Adipose tissue (tissue), 3 donors: ENCODE measurements around the gene DCTD. TPM values are rescaled to one million over a fixed set of nuclear protein-coding genes. Genes with fewer than 3 reads are reported as not detected.

ENCODE experiments used
- H3K27ac ChIP-seq: one replicate; pipeline ENCODE4 v1.5.1; 2013; ENCODE audit warnings: low read depth, low read length
- WGBS, 3 donors: extraction: QIAGEN DNeasy Blood & Tissue Kit; methylation state at CpG; one replicate each; pipeline ENCODE4 v1.1.7; 2013; 5-methylcytosine and 5-hydroxymethylcytosine counted together
- polyA plus RNA-seq, 3 donors: library from polyadenylated mRNA; stranded (reverse); fragments of 200-250 nt; gene quantifications; one replicate each; pipeline ENCODE4 v1.2.3, GENCODE V29; 2013
- donor health status: healthy with polysubstance abuse.
- donor health status: Bipolar disorder and iron deficiency.
- donor health status: healthy.

DCTD gene
- polyA plus RNA-seq, 3 donors = 36.3 to 74.9 (median 61.8) TPM

- WGBS, 3 donors = 94 to 96% (median 95%) methylated on average over 15 of the region's 15 CpGs
- H3K27ac ChIP-seq = no peak overlapping the region
These were observed 60.3 kb downstream of the DCTD start for GRCh38 chr4:182856862-182857261.

- no peak overlapping the region for H3K27ac ChIP-seq
- WGBS, 3 donors = 85 to 88% (median 87%) methylated on average over 13 of the region's 13 CpGs
These were observed 61.3 kb downstream of the DCTD start for GRCh38 chr4:182855877-182856276.

DNA sequence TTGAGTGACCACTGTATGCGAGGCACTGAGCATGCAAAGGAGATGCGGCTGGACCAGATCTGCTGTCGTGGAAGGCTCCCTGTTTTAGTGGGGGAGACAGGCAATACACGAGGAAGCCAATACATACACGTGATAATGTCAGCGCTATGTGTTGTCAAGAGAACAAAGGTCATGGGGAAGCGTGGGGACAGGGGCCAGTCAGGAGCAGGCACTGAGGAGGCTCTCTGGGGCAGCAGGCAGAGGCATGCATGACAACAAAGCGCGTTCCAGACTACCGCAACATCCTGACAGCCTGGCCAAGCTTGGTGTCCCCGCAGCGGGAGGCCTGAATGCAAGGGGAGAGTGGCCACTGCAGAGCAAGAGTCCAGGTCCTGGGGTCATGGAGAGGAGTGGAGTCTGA lies 61.9 kb downstream of the DCTD start:
- WGBS, 3 donors = 83 to 90% (median 85%) methylated on average over 12 of the region's 12 CpGs
- H3K27ac ChIP-seq = no peak overlapping the region

GRCh38 chr4:182854466-182854865 lies 62.7 kb downstream of the DCTD start:
- H3K27ac ChIP-seq = no peak overlapping the region
- WGBS, 3 donors = 69 to 77% (median 77%) methylated on average over 8 of the region's 8 CpGs

GRCh38 chr4:182853731-182854330 lies 63.4 kb downstream of the DCTD start:
- no peak overlapping the region for H3K27ac ChIP-seq
- 89 to 95% (median 90%) methylated on average over 15 of the region's 15 CpGs for WGBS, 3 donors

DNA sequence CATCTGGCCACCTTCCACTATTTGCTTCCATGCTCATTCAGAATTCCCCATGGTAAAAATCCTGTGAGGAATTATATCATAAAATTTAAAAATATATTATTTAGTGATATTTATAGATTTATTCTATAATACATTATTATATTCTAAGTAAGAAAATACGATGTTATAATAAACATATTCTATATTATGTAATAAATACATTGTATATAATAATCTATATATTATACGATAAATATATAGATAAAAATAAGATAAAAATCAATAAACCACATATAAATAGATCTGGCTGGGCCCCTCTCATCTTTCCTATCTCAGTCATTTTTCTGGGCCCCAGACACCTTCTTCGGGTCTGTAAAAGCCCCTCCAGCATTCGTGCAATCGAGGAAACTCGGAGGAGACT lies 68.5 kb downstream of the DCTD start:
- H3K27ac ChIP-seq = no peak overlapping the region
- WGBS, 3 donors = 91 to 96% (median 92%) methylated on average over 6 of the region's 6 CpGs

DNA sequence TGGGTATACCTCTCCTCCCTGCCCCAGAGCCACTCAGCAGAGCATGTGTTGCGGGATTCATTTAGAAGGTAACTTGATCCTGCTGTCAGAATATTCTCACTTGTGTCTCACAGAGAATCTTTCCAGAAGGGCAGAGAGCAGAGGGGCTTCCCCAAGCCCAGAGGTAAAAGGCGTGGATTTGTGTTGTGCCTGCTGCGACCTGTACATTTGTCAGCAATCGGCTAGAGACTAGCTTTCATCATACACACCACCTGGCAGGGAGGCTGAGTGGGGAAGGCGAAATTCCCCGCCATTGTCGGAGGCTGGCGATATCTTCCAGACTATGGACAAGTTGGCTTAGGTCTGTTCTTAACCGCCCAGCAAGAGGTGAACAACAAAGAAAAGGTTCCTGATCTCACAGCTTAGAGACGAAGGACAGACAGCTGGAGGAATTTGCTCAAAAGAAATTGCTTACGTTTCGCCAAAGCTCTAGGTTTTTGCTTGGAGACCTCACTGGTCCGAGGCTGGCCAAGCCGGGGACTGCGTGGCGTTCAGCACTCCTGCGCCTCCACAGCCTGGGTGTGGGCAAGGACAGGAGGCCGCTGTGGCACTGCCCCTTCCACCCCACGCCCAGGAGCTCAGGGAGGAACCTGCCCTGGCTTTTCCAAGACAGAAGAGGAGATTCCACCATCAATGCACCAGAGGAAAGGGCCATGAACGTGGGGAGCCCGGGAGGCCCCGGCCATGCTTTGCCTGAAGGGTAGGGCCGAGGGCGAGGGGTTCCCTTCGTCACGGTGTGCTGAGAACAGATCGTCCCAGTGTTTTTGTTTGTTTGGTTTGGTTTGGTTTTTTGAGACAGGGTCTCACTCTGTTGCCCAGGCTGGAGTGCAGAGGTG lies 69.4 kb downstream of the DCTD start:
- WGBS, 3 donors = 91 to 95% (median 91%) methylated on average over 27 of the region's 27 CpGs
- H3K27ac ChIP-seq = no peak overlapping the region

GRCh38 chr4:182846036-182846435 lies 71.2 kb downstream of the DCTD start:
- H3K27ac ChIP-seq = no peak overlapping the region
- 86 to 91% (median 89%) methylated on average over 8 of the region's 8 CpGs for WGBS, 3 donors

DNA sequence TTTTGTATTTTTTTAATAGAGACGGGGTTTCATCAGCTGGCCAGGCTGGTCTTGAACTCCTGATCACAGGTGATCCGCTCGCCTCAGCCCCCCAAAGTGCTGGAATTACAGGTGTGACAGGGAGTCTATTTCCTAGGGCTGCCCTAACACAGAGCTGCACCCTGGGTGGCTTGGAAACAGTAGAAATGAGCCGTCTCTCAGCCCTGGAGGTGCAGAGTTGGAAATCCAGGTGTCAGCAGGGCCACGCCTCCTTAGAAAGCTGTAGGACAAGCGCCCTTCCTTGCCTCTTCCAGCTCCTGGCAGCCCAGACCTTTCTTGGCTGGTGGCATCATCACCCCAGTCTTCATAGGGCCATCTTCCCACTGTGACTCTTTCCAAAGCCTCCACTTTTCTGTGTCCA lies 71.6 kb downstream of the DCTD start:
- 92 to 94% (median 93%) methylated on average over 6 of the region's 6 CpGs for WGBS, 3 donors
- no peak overlapping the region for H3K27ac ChIP-seq

DNA sequence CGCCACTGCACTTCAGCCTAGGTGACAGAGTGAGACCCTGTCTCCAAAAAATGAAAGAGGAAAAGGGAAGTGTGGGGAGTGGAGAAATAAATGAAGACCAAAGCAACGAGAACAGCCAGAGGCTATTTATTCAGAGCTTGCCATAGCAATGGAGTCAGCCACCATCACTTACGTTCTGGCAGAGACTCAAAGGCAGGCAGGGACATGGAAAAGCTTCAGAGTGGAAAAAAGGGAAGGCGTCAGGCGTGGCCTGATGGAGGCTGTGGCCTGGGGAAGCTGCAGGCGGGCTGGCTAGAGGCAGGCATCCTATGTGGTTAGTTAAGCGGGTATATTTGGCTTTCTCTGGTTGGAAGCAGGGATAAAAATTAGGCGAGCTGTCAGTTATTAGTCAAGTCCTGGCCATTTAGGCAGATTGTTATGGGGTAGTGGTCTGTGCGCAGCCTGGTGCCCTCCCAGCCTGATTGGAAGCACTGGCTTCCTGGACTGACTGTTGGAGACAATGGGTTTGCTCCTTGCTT lies 73.3 kb downstream of the DCTD start:
- 62 to 92% (median 74%) methylated on average over 9 of the region's 9 CpGs for WGBS, 3 donors
- H3K27ac ChIP-seq = no peak overlapping the region

- 46 to 59% (median 56%) methylated on average over 17 of the region's 17 CpGs for WGBS, 3 donors
- no peak overlapping the region for H3K27ac ChIP-seq
These were observed 74.3 kb downstream of the DCTD start for GRCh38 chr4:182842759-182843390.

GRCh38 chr4:182842104-182842600 lies 75.0 kb downstream of the DCTD start:
- H3K27ac ChIP-seq = no peak overlapping the region
- 71 to 79% (median 77%) methylated on average over 11 of the region's 11 CpGs for WGBS, 3 donors

GRCh38 chr4:182840108-182840507 lies 77.1 kb downstream of the DCTD start:
- no peak overlapping the region for H3K27ac ChIP-seq
- WGBS, 3 donors = 83 to 93% (median 89%) methylated on average over 10 of the region's 10 CpGs

Other genes starting within 250 kb of the DCTD start
- gene WWC2, start 181.9 kb upstream of the DCTD start, polyA plus RNA-seq = 1 to 10 TPM; 4.8 to 8.9 (median 6.7) TPM